ENCODE results near the gene NEDD8.
A peak's percentile ranks its signal among the peaks of the same experiment; 100 is the strongest.

NEDD8 gene

DNA sequence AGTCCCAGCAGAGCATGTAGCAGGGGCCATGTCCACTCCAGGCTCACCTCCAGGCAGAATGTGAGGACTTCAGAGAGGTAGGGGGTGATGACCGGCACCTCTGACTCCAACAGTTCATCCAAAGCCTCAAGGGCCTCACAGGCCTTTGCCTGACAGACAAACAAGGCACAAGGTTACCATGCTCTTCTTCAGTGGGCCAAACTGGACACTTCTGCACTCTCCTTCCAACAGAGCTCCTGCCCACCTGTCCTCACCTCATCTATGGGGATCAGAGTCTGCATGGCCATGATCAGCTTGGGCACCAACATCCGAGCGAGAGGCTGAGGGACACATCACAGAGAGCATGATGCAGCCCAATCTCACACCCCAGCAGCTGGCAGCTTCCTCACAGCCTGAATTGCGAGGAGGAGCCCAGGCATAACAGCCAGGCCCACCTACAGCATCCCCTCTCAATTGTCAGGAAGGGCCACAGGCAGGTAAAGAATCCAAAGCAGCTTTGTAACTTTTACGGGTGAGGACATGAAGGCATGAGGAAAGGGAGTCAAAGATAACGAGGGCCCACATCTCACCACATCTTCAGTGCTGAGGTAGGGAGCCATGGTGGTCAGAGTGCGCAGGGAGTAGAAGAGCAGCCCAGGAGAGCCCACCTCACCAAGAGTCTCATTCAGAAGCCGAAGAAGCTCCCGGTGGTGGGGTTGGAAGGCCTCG is 45.2 kb downstream of the NEDD8 start:
- intact Hi-C loops (cut with DNase I) = no loop called here
- DNase-seq = peak in 1 of 10 donors; percentile 70

GRCh38 chr14:24185741-24186140 is 46.4 kb downstream of the NEDD8 start:
- intact Hi-C loops (cut with DNase I) = no loop called here

GRCh38 chr14:24185026-24185425 is 47.1 kb downstream of the NEDD8 start:
- intact Hi-C loops (cut with DNase I) = no loop called here
- peak in 1 of 10 donors; percentile 43 for DNase-seq

More at GRCh38 chr14:24185741-24186140, 46.4 kb downstream of the NEDD8 start:
- DNase-seq = peak in 2 of 10 donors; percentile 30 to 71

DNA sequence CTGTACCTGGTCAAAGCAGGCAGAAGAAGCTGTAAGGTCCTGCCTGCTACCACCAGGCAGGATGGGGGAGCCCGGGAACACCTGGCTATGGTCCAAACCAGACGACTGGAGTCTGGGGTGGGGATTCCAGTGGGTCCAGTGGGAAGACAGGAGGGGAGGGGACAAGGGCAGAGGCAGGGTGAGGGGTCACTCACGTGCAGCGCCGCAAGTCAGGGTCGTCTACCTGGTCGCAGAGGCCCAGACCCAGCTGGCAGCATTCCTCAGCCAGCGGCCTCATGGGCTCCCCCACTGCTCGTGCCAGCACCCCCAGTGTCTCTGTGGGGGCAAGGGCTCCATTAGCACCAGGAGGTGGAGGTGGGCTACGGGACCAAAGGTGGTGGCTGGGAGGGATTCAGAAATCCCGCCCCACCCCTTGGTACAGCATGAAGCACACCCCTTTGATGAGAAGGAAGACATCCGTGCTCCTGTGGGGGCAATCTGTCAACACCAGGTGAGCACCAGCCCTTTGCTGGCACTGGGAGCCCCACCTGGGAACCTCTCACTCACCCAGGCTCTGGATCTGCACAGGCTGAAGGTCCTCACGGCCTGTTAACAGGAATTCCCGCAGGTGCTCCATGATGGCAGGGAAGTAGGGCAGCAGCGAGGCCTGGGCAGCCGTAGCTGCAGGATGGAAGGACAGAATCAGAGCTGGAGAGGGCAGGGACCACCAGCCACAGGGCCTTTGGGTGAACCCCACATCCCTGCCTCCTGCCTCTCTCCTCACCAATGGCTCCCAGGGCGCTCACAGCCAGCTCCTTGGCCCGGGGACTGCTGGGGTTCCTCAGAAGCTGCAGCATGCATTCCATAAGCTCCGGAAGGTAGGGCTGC is 47.8 kb downstream of the NEDD8 start:
- intact Hi-C loops (cut with DNase I) = no loop called here

DNA sequence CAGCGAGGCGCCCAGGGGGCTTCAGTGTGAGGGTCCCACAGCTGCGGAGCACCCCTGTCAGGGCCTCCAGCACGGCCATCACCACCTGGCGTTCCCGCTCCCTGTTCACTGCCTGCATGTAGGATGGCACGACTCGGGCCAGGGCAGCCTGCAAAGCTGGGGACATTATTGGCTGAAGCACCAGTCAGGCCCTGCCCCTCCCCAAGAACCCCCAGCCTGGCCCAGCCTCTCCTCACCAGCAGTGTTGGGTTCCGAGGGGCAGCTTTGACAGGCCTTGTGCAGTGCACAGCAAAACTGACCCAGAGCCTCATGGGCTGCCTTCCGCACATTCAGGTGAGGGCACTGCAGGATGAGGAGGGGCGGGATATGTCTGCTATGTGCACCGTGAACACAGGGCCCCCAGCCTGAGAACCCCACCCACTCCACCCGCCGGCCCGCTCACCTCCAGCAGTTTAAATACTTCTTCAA is 49.1 kb downstream of the NEDD8 start:
- intact Hi-C loops (cut with DNase I) = no loop called here
- DNase-seq = peak in 2 of 10 donors; percentile 58 to 75

More for the DNA sequence above, 47.8 kb downstream of the NEDD8 start:
- DNase-seq = peak in 2 of 10 donors; percentile 42 to 74

- intact Hi-C loops (cut with DNase I) = no loop called here
- DNase-seq = peak in 2 of 10 donors; percentile 64 to 71
Measured at GRCh38 chr14:24182110-24182882, 49.9 kb downstream of the NEDD8 start.

GRCh38 chr14:24181371-24182077 is 50.6 kb downstream of the NEDD8 start:
- peak in 2 of 10 donors; percentile 49 to 77 for DNase-seq
- intact Hi-C loops (cut with DNase I) = no loop called here

DNA sequence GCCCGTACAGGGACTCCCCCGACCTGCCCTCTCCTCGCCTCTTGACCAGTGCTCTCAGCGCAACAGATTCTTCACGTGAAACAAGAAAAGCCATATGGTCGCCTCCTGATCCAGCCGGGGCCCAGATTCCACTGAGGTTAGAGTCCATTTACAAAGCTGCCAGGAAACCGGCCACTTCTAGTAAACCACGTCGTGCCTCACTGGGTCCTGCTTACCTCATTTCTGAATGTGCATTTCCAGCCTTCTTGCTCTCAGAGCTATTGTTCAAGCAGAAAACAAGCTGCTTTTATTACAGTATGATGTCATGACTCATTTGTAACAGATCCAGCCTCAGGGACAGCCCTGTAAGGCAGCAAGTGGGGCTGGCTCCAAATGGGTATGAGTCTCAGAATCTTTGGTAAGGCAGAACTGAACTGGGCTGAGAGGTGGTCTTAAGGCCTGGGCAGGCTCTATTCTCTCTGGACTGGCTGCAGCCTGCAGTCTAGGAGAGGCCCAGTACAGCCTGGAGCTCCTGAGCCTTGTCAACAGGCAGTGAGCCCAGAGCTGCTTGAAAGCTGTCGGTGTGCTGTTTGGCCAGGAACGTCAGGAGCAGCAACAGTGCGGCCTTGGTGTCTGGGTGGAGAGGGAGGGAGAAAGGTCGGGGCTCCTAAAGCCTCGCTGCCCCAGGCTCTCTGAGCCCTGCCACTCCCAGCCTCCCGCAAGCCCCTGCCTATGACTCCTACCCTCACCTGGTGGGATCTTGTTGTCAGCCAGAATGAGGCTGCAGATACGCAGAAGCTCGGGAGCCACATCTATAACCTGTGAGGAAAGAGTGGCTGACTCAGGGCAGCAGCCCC is 52.0 kb downstream of the NEDD8 start:
- intact Hi-C loops (cut with DNase I) = no loop called here
- DNase-seq = peak in 2 of 10 donors; percentile 23 to 70

- intact Hi-C loops (cut with DNase I) = no loop called here
- peak in 1 of 10 donors; percentile 67 for DNase-seq
Measured at GRCh38 chr14:24179294-24179960, 52.7 kb downstream of the NEDD8 start.

- peak in 1 of 10 donors; percentile 19 for DNase-seq
- intact Hi-C loops (cut with DNase I) = no loop called here
Measured at GRCh38 chr14:24178399-24179178, 53.6 kb downstream of the NEDD8 start.

DNA sequence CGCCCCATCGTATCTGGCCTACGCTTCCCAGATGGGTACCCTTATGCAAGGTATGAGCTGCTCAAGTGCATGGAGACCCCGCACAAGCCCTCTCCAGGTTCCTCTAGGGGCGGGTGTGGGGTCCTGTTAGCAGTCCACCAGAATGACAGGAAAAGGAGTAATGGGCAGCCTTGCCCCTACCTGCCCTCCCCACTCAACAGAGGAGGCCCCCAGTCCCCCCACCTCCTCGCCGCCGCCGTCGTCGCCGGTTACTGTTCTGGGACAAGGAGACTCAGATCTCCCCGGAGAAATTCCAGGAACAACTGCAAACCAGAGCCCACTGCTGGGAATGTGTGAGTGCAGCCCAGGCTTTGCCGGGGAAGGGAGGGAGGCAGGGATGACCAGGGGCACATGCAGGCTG is 54.3 kb downstream of the NEDD8 start:
- intact Hi-C loops (cut with DNase I) = no loop called here

GRCh38 chr14:24177041-24177825 is 54.9 kb downstream of the NEDD8 start:
- intact Hi-C loops (cut with DNase I) = no loop called here
- peak in 1 of 10 donors; percentile 39 for DNase-seq

More for the DNA sequence above, 54.3 kb downstream of the NEDD8 start:
- peak in 1 of 10 donors; percentile 46 for DNase-seq

DNA sequence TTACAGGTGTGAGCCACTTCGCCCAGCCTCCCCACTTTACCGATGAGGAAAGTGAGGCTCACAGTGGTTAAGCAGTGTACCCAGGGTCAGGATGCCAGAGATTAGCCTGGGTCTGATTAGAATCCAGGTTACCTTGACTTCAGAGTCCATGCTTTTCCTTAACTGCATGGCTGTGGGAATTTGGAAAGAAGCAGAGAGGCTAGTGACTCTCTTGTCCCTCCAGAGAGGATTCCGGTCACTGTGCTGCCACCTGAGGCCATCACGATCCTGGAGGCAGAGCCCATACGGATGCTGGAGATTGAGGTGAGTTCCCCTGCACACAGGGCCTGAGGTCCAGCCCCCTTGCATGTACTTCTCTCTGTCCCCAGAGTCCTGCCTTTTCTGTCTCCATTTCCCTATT is 55.6 kb downstream of the NEDD8 start:
- intact Hi-C loops (cut with DNase I) = no loop called here

DNA sequence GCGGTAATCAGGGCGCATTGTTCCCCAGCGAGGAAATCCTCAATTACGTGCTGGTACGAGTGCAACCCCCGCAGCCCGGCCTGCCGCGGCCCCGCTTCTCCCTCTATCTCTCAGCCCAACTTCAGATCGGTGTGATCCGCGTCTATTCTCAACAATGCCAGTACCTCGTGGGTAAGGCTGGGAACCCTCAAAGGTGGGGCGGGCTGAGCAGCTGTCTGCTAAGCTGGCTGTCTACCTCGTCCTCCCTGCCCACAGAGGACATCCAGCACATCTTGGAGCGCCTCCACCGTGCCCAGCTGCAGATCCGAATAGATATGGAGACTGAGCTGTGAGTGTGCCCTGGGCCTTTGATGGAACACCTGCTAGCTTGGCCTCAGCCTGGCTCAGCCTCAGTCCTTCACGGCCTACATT is 59.3 kb downstream of the NEDD8 start:
- peak in 7 of 10 donors; percentile 19 to 90 (median 55) for DNase-seq
- intact Hi-C loops (cut with DNase I) = no loop called here

More for the DNA sequence above, 55.6 kb downstream of the NEDD8 start:
- DNase-seq = peak in 1 of 10 donors; percentile 5

DNA sequence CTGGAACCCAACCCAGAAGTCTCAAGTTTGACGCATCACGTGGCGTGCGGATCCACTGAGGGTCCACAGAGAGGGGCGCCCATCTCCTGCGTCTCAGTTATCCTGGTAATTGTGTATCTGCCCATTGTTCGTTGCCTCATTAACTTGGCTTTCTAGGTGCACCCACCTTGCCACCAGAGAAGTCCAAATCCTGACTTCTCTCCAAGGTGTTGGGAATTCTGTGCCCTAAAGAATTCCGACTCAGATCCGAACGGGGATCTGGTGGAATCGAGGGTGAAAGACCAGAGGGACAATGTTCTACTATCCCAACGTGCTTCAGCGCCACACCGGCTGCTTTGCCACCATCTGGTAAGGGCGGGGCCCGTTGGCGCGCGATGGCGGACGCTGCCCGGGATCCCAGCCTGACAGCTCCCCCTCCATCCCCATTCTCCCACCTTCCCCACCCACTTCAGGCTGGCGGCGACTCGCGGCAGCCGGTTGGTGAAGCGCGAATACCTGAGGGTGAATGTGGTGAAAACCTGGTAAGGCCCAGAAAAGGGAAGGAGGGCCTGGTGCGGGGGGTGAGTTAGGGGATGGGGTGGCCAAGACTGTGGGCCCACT is 59.8 kb downstream of the NEDD8 start:
- DNase-seq = peak in 5 of 10 donors; percentile 18 to 86 (median 76)

More for the DNA sequence above, 59.8 kb downstream of the NEDD8 start:
- intact Hi-C loops (cut with DNase I) = no loop called here

Data from posterior cingulate gyrus (tissue), 11 donors.